ENCODE results near the gene MLLT10.
"Not testable (repeated sequence)": the region's sequence is repeated elsewhere in the genome, so short reads cannot be mapped to it uniquely, and the experiment has no call there.

Gene MLLT10

GRCh38 chr10:21529032-21529910 lies 4.8 kb upstream of the MLLT10 start:
- no peak for DNase-seq

GRCh38 chr10:21530168-21530567 lies 3.9 kb upstream of the MLLT10 start:
- no peak for DNase-seq

GRCh38 chr10:21530641-21531040 lies 3.4 kb upstream of the MLLT10 start:
- DNase-seq: no peak

- DNase-seq: no peak
Measured at GRCh38 chr10:21531164-21531563, 2.9 kb upstream of the MLLT10 start.

GRCh38 chr10:21532694-21533466 lies 1.2 kb upstream of the MLLT10 start:
- DNase-seq: no peak

- DNase-seq: no peak
Measured at GRCh38 chr10:21534280-21534586, 201 bp downstream of the MLLT10 start.

GRCh38 chr10:21534604-21535493 lies 817 bp downstream of the MLLT10 start:
- peak; percentile 52 for DNase-seq

GRCh38 chr10:21535494-21535965 lies 1.5 kb downstream of the MLLT10 start:
- DNase-seq: no peak

- DNase-seq: not testable (repeated sequence)
Measured at GRCh38 chr10:21535976-21536375, 1.9 kb downstream of the MLLT10 start.

GRCh38 chr10:21536874-21537273 lies 2.8 kb downstream of the MLLT10 start:
- DNase-seq: no peak

- not testable (repeated sequence) for DNase-seq
Measured at GRCh38 chr10:21540701-21541100, 6.7 kb downstream of the MLLT10 start.

- DNase-seq: no peak
Measured at GRCh38 chr10:21547246-21547645, 13.2 kb downstream of the MLLT10 start.

- no peak for DNase-seq
Measured at GRCh38 chr10:21552638-21553037, 18.6 kb downstream of the MLLT10 start.

- no peak for DNase-seq
Measured at GRCh38 chr10:21556527-21556926, 22.5 kb downstream of the MLLT10 start.

- not testable (repeated sequence) for DNase-seq
Measured at GRCh38 chr10:21558984-21559383, 25.0 kb downstream of the MLLT10 start.

GRCh38 chr10:21570761-21571521 lies 36.9 kb downstream of the MLLT10 start:
- no peak for DNase-seq

- no peak for DNase-seq
Measured at GRCh38 chr10:21572578-21572977, 38.5 kb downstream of the MLLT10 start.

- not testable (repeated sequence) for DNase-seq
Measured at GRCh38 chr10:21574514-21574913, 40.5 kb downstream of the MLLT10 start.

- no peak for DNase-seq
Measured at GRCh38 chr10:21579291-21579690, 45.3 kb downstream of the MLLT10 start.

GRCh38 chr10:21581421-21581834 lies 47.4 kb downstream of the MLLT10 start:
- DNase-seq: not testable (repeated sequence)

GRCh38 chr10:21584834-21585530 lies 51.0 kb downstream of the MLLT10 start:
- DNase-seq: no peak

GRCh38 chr10:21587391-21587790 lies 53.4 kb downstream of the MLLT10 start:
- no peak for DNase-seq
